ENCODE data around the gene GXYLT1.
"Not testable (repeated sequence)": the region's sequence is repeated elsewhere in the genome, so short reads cannot be mapped to it uniquely, and the experiment has no call there.

GXYLT1 gene

GRCh38 chr12:42091769-42092168, 52.9 kb downstream of the GXYLT1 start:
- DNase-seq, result no peak

- no peak for DNase-seq
Observed at GRCh38 chr12:42090899-42091298, 53.8 kb downstream of the GXYLT1 start.

GRCh38 chr12:42086031-42086430, 58.6 kb downstream of the GXYLT1 start:
- no peak for DNase-seq

GRCh38 chr12:42085594-42085993, 59.1 kb downstream of the GXYLT1 start:
- DNase-seq, result no peak

- no peak for DNase-seq
Observed at GRCh38 chr12:42084522-42084921, 60.2 kb downstream of the GXYLT1 start.

GRCh38 chr12:42076976-42077375, 67.7 kb downstream of the GXYLT1 start:
- DNase-seq, result no peak

- DNase-seq, result no peak
Observed at GRCh38 chr12:42070036-42070435, 74.6 kb downstream of the GXYLT1 start.

- no peak for DNase-seq
Observed at GRCh38 chr12:42059127-42059526, 85.5 kb downstream of the GXYLT1 start.

- peak; percentile 93 for DNase-seq
Observed at GRCh38 chr12:42056130-42056529, 88.5 kb downstream of the GXYLT1 start.

- no peak for DNase-seq
Observed at GRCh38 chr12:42053456-42053855, 91.2 kb downstream of the GXYLT1 start.

GRCh38 chr12:42048980-42049379, 95.7 kb downstream of the GXYLT1 start:
- not testable (repeated sequence) for DNase-seq

GRCh38 chr12:42039577-42039976, 105.1 kb downstream of the GXYLT1 start:
- DNase-seq, result no peak

GRCh38 chr12:42039176-42039575, 105.5 kb downstream of the GXYLT1 start:
- DNase-seq, result no peak

- DNase-seq, result no peak
Observed at GRCh38 chr12:42031847-42032564, 112.7 kb downstream of the GXYLT1 start.

Measured in SIG-M5 (cell line).